ENCODE results near the gene IGF2.

The IGF2 gene

GRCh38 chr11:2120359-2121100 lies 18.7 kb downstream of the IGF2 start:
- Histone ChIP-seq H3K4me3 (ENCODE audit: low read depth, low read length) (no peak overlapping the region), H2AFZ (ENCODE audit: low read length, unreplicated experiment) (no peak overlapping the region)

GRCh38 chr11:2118677-2119076 lies 20.5 kb downstream of the IGF2 start:
- no peaks in the 10 kb centered on the region for H3K36me3 ChIP-seq (ENCODE audit: insufficient read depth, low read length)
- H3K79me2 ChIP-seq (ENCODE audit: control insufficient read depth, insufficient read depth, low read length, unreplicated experiment): no peaks in the 10 kb centered on the region
- H3K27ac ChIP-seq (ENCODE audit: low read depth, low read length): no peak overlapping the region
- H2AFZ ChIP-seq (ENCODE audit: low read length, unreplicated experiment): no peak overlapping the region
- no peaks in the 10 kb centered on the region for H3K4me1 ChIP-seq (ENCODE audit: control insufficient read depth, insufficient read depth, low read length, unreplicated experiment)
- H3K4me3 ChIP-seq (ENCODE audit: low read depth, low read length): no peak overlapping the region
- peaks cover 46% of the 10 kb centered on the region for H3K27me3 ChIP-seq (ENCODE audit: insufficient read depth, low read length)

More at GRCh38 chr11:2120359-2121100, 18.7 kb downstream of the IGF2 start:
- H3K79me2 ChIP-seq (ENCODE audit: control insufficient read depth, insufficient read depth, low read length, unreplicated experiment): no peaks in the 10 kb centered on the region
- H3K27ac ChIP-seq (ENCODE audit: low read depth, low read length): no peak overlapping the region
- peaks cover 34% of the 10 kb centered on the region for H3K27me3 ChIP-seq (ENCODE audit: insufficient read depth, low read length)
- H3K36me3 ChIP-seq (ENCODE audit: insufficient read depth, low read length): no peaks in the 10 kb centered on the region
- H3K4me1 ChIP-seq (ENCODE audit: control insufficient read depth, insufficient read depth, low read length, unreplicated experiment): no peaks in the 10 kb centered on the region

- Histone ChIP-seq H3K27me3 (ENCODE audit: insufficient read depth, low read length) (peaks cover 54% of the 10 kb centered on the region), H3K27ac (ENCODE audit: low read depth, low read length) (no peak overlapping the region), H3K4me1 (ENCODE audit: control insufficient read depth, insufficient read depth, low read length, unreplicated experiment) (no peaks in the 10 kb centered on the region), H2AFZ (ENCODE audit: low read length, unreplicated experiment) (no peak overlapping the region), H3K4me3 (ENCODE audit: low read depth, low read length) (no peak overlapping the region), H3K79me2 (ENCODE audit: control insufficient read depth, insufficient read depth, low read length, unreplicated experiment) (no peaks in the 10 kb centered on the region), H3K36me3 (ENCODE audit: insufficient read depth, low read length) (no peaks in the 10 kb centered on the region)
Observed at GRCh38 chr11:2116680-2117079, 22.5 kb downstream of the IGF2 start.

GRCh38 chr11:2115308-2115707 lies 23.9 kb downstream of the IGF2 start:
- no peaks in the 10 kb centered on the region for H3K79me2 ChIP-seq (ENCODE audit: control insufficient read depth, insufficient read depth, low read length, unreplicated experiment)
- no peaks in the 10 kb centered on the region for H3K4me1 ChIP-seq (ENCODE audit: control insufficient read depth, insufficient read depth, low read length, unreplicated experiment)
- no peak overlapping the region for H2AFZ ChIP-seq (ENCODE audit: low read length, unreplicated experiment)
- H3K27ac ChIP-seq (ENCODE audit: low read depth, low read length): no peak overlapping the region
- no peak overlapping the region for H3K4me3 ChIP-seq (ENCODE audit: low read depth, low read length)
- H3K27me3 ChIP-seq (ENCODE audit: insufficient read depth, low read length): peaks cover 48% of the 10 kb centered on the region
- H3K36me3 ChIP-seq (ENCODE audit: insufficient read depth, low read length): no peaks in the 10 kb centered on the region

GRCh38 chr11:2114430-2115241 lies 24.6 kb downstream of the IGF2 start:
- Histone ChIP-seq H3K27me3 (ENCODE audit: insufficient read depth, low read length) (peaks cover 42% of the 10 kb centered on the region), H3K4me1 (ENCODE audit: control insufficient read depth, insufficient read depth, low read length, unreplicated experiment) (no peaks in the 10 kb centered on the region)

GRCh38 chr11:2113776-2114175 lies 25.4 kb downstream of the IGF2 start:
- peaks cover 41% of the 10 kb centered on the region for H3K27me3 ChIP-seq (ENCODE audit: insufficient read depth, low read length)
- no peaks in the 10 kb centered on the region for H3K36me3 ChIP-seq (ENCODE audit: insufficient read depth, low read length)
- no peak overlapping the region for H3K4me3 ChIP-seq (ENCODE audit: low read depth, low read length)
- H3K4me1 ChIP-seq (ENCODE audit: control insufficient read depth, insufficient read depth, low read length, unreplicated experiment): no peaks in the 10 kb centered on the region
- no peak overlapping the region for H3K27ac ChIP-seq (ENCODE audit: low read depth, low read length)
- no peak overlapping the region for H2AFZ ChIP-seq (ENCODE audit: low read length, unreplicated experiment)
- H3K79me2 ChIP-seq (ENCODE audit: control insufficient read depth, insufficient read depth, low read length, unreplicated experiment): no peaks in the 10 kb centered on the region

More at GRCh38 chr11:2114430-2115241, 24.6 kb downstream of the IGF2 start:
- H3K36me3 ChIP-seq (ENCODE audit: insufficient read depth, low read length): no peaks in the 10 kb centered on the region
- no peak overlapping the region for H3K27ac ChIP-seq (ENCODE audit: low read depth, low read length)
- H2AFZ ChIP-seq (ENCODE audit: low read length, unreplicated experiment): no peak overlapping the region
- no peaks in the 10 kb centered on the region for H3K79me2 ChIP-seq (ENCODE audit: control insufficient read depth, insufficient read depth, low read length, unreplicated experiment)
- no peak overlapping the region for H3K4me3 ChIP-seq (ENCODE audit: low read depth, low read length)

- Histone ChIP-seq H2AFZ (ENCODE audit: low read length, unreplicated experiment) (no peak overlapping the region), H3K4me3 (ENCODE audit: low read depth, low read length) (no peak overlapping the region), H3K36me3 (ENCODE audit: insufficient read depth, low read length) (no peaks in the 10 kb centered on the region), H3K27me3 (ENCODE audit: insufficient read depth, low read length) (peaks cover 36% of the 10 kb centered on the region; the same call in 1 of the 2 replicates), H3K79me2 (ENCODE audit: control insufficient read depth, insufficient read depth, low read length, unreplicated experiment) (no peaks in the 10 kb centered on the region), H3K27ac (ENCODE audit: low read depth, low read length) (no peak overlapping the region), H3K4me1 (ENCODE audit: control insufficient read depth, insufficient read depth, low read length, unreplicated experiment) (no peaks in the 10 kb centered on the region)
Observed at GRCh38 chr11:2110521-2110920, 28.7 kb downstream of the IGF2 start.

GRCh38 chr11:2109541-2110019 lies 29.6 kb downstream of the IGF2 start:
- H3K27ac ChIP-seq (ENCODE audit: low read depth, low read length): no peak overlapping the region
- H3K4me3 ChIP-seq (ENCODE audit: low read depth, low read length): no peak overlapping the region
- H3K79me2 ChIP-seq (ENCODE audit: control insufficient read depth, insufficient read depth, low read length, unreplicated experiment): no peaks in the 10 kb centered on the region
- no peaks in the 10 kb centered on the region for H3K36me3 ChIP-seq (ENCODE audit: insufficient read depth, low read length)
- H3K4me1 ChIP-seq (ENCODE audit: control insufficient read depth, insufficient read depth, low read length, unreplicated experiment): no peaks in the 10 kb centered on the region
- H2AFZ ChIP-seq (ENCODE audit: low read length, unreplicated experiment): no peak overlapping the region
- peaks cover 32% of the 10 kb centered on the region; the same call in 1 of the 2 replicates for H3K27me3 ChIP-seq (ENCODE audit: insufficient read depth, low read length)

GRCh38 chr11:2108675-2109491 lies 30.3 kb downstream of the IGF2 start:
- peaks cover 25% of the 10 kb centered on the region; the same call in 1 of the 2 replicates for H3K27me3 ChIP-seq (ENCODE audit: insufficient read depth, low read length)
- no peak overlapping the region for H3K27ac ChIP-seq (ENCODE audit: low read depth, low read length)
- H3K4me3 ChIP-seq (ENCODE audit: low read depth, low read length): no peak overlapping the region
- H2AFZ ChIP-seq (ENCODE audit: low read length, unreplicated experiment): no peak overlapping the region
- no peaks in the 10 kb centered on the region for H3K4me1 ChIP-seq (ENCODE audit: control insufficient read depth, insufficient read depth, low read length, unreplicated experiment)
- H3K36me3 ChIP-seq (ENCODE audit: insufficient read depth, low read length): no peaks in the 10 kb centered on the region
- no peaks in the 10 kb centered on the region for H3K79me2 ChIP-seq (ENCODE audit: control insufficient read depth, insufficient read depth, low read length, unreplicated experiment)

- Histone ChIP-seq H3K36me3 (ENCODE audit: insufficient read depth, low read length) (no peaks in the 10 kb centered on the region), H3K27me3 (ENCODE audit: insufficient read depth, low read length) (peaks cover 18% of the 10 kb centered on the region; the same call in 1 of the 2 replicates), H3K27ac (ENCODE audit: low read depth, low read length) (no peak overlapping the region), H2AFZ (ENCODE audit: low read length, unreplicated experiment) (no peak overlapping the region), H3K79me2 (ENCODE audit: control insufficient read depth, insufficient read depth, low read length, unreplicated experiment) (no peaks in the 10 kb centered on the region), H3K4me1 (ENCODE audit: control insufficient read depth, insufficient read depth, low read length, unreplicated experiment) (no peaks in the 10 kb centered on the region), H3K4me3 (ENCODE audit: low read depth, low read length) (no peak overlapping the region)
Observed at GRCh38 chr11:2107941-2108630, 31.1 kb downstream of the IGF2 start.
